Activated CD8-positive, alpha-beta T cell treated with anti-CD3 and anti-CD28 coated beads for 36 hours (primary cell): Measurements from ENCODE around the gene PLEKHH2. TPM values are rescaled to one million over a fixed set of nuclear protein-coding genes. Genes with fewer than 3 reads are reported as not detected.

Experiments
- ATAC-seq: fragments of 200-7000 bp; cut with Tn5 transposase; one replicate; pipeline ENCODE4 v1.10.0; 2021; ENCODE audit warnings: mild to moderate bottlenecking, moderate library complexity
- CTCF ChIA-PET: fragments of 350-600 bp; sonication (Branson Sonifier 250); formaldehyde crosslinking; loops from one replicate; lab custom pipeline; 2021; ENCODE audit warnings: antibody characterized with exemption; lab: Charles Lee
- POLR2A ChIA-PET: fragments of 350-600 bp; sonication (Branson Sonifier 250); formaldehyde crosslinking; loops from one replicate; lab custom pipeline; 2021; ENCODE audit warnings: antibody characterized with exemption; lab: Charles Lee
- DNase-seq: peaks from one replicate; pipeline ENCODE4 v3.0.0-alpha.2; 2020
- H3K27ac Mint-ChIP-seq: one replicate; pipeline ENCODE4 v1.8.0; 2021; ENCODE audit warnings: mild to moderate bottlenecking, mixed read lengths
- H3K27me3 Mint-ChIP-seq: one replicate; pipeline ENCODE4 v1.8.0; 2021; ENCODE audit warnings: mixed read lengths
- H3K36me3 Mint-ChIP-seq: one replicate; pipeline ENCODE4 v1.8.0; 2021; ENCODE audit warnings: low read depth, mixed read lengths
- H3K4me1 Mint-ChIP-seq: one replicate; pipeline ENCODE4 v1.8.0; 2021; ENCODE audit warnings: low read depth, mixed read lengths
- H3K4me3 Mint-ChIP-seq: one replicate; pipeline ENCODE4 v1.8.0; 2021; ENCODE audit warnings: mild to moderate bottlenecking, moderate library complexity, mixed read lengths
- H3K9me3 Mint-ChIP-seq: one replicate; pipeline ENCODE4 v1.8.0; 2021; ENCODE audit warnings: mixed read lengths
- CTCF ChIP-seq: fragments of 200-600 bp; IDR thresholded peaks from one replicate; pipeline ENCODE4 v1.8.0; 2022; ENCODE audit warnings: antibody characterized with exemption, mild to moderate bottlenecking
- intact Hi-C: fragments of 100-400 bp; cut with micrococcal nuclease; formaldehyde crosslinking; loops from one replicate; pipeline ENCODE4 v1.10.0; 2022
- total RNA-seq, 2 experiments: library from RNA; stranded (reverse); gene quantifications; one replicate each; pipeline ENCODE4 v1.2.3, GENCODE V29; 2021

Gene PLEKHH2
- total RNA-seq, 2 experiments from 2014 or later, result 0.43 to 0.56 TPM

- no peak for TF ChIP-seq CTCF
- DNase-seq (no peak), ATAC-seq (no peak)
- H3K27me3 Mint-ChIP-seq, result peaks cover 5% of the 10 kb centered on the region
- H3K9me3 Mint-ChIP-seq, result peaks cover 7% of the 10 kb centered on the region
- no peak overlapping the region for H3K27ac Mint-ChIP-seq
- no peaks in the 10 kb centered on the region for H3K4me1 Mint-ChIP-seq
- ChIA-PET CTCF (no interaction called here), POLR2A (no interaction called here)
- intact Hi-C loops, result no loop called here
- no peak overlapping the region for H3K4me3 Mint-ChIP-seq
- no peaks in the 10 kb centered on the region for H3K36me3 Mint-ChIP-seq
Observed at GRCh38 chr2:43643680-43644079, 6.6 kb downstream of the PLEKHH2 start.

GRCh38 chr2:43648994-43649701 lies 12.1 kb downstream of the PLEKHH2 start:
- H3K27ac Mint-ChIP-seq, result no peak overlapping the region
- CTCF ChIA-PET, result no interaction called here
- TF ChIP-seq CTCF, result no peak
- H3K9me3 Mint-ChIP-seq, result no peaks in the 10 kb centered on the region
- no peaks in the 10 kb centered on the region for H3K4me1 Mint-ChIP-seq
- no peak overlapping the region for H3K4me3 Mint-ChIP-seq
- intact Hi-C loops, result no loop called here
- POLR2A ChIA-PET, result no interaction called here
- DNase-seq, result no peak
- no peak for ATAC-seq
- peaks cover 8% of the 10 kb centered on the region for H3K27me3 Mint-ChIP-seq
- no peaks in the 10 kb centered on the region for H3K36me3 Mint-ChIP-seq

GRCh38 chr2:43653506-43653905 lies 16.4 kb downstream of the PLEKHH2 start:
- no peak for TF ChIP-seq CTCF
- Mint-ChIP-seq H3K27ac (no peak overlapping the region), H3K9me3 (no peaks in the 10 kb centered on the region), H3K4me3 (no peak overlapping the region), H3K4me1 (no peaks in the 10 kb centered on the region), H3K27me3 (peaks cover 10% of the 10 kb centered on the region), H3K36me3 (no peaks in the 10 kb centered on the region)
- ChIA-PET POLR2A (no interaction called here), CTCF (no interaction called here)
- DNase-seq (no peak), ATAC-seq (no peak)
- intact Hi-C loops, result no loop called here

GRCh38 chr2:43657241-43657640 lies 20.2 kb downstream of the PLEKHH2 start:
- DNase-seq, result no peak
- Mint-ChIP-seq H3K36me3 (no peaks in the 10 kb centered on the region), H3K4me1 (no peaks in the 10 kb centered on the region), H3K27me3 (peaks cover 10% of the 10 kb centered on the region), H3K4me3 (no peak overlapping the region), H3K9me3 (no peaks in the 10 kb centered on the region), H3K27ac (no peak overlapping the region)
- ATAC-seq, result no peak
- POLR2A ChIA-PET, result no interaction called here
- intact Hi-C loops, result no loop called here
- no peak for TF ChIP-seq CTCF
- CTCF ChIA-PET, result interaction anchor here (0.6 kb wide), 1 partner anchor 51 kb away, joined by 5 read pairs; no protein-coding TSS in a partner anchor

- ChIA-PET POLR2A (no interaction called here), CTCF (no interaction called here)
- no peak for TF ChIP-seq CTCF
- Mint-ChIP-seq H3K9me3 (no peaks in the 10 kb centered on the region), H3K36me3 (no peaks in the 10 kb centered on the region), H3K27me3 (peaks cover 13% of the 10 kb centered on the region), H3K4me3 (peak overlapping the region; percentile 29), H3K4me1 (peaks cover 3% of the 10 kb centered on the region), H3K27ac (no peak overlapping the region)
- no peak for ATAC-seq
- intact Hi-C loops, result no loop called here
- no peak for DNase-seq
Observed at GRCh38 chr2:43675646-43676321, 38.7 kb downstream of the PLEKHH2 start.
